ENCODE measurements around the gene ABLIM1.

ABLIM1 gene

GRCh38 chr10:114679552-114679951 is 21.5 kb upstream of the ABLIM1 start:
- no peak for DNase-seq

- no peak for DNase-seq
Observed at GRCh38 chr10:114678820-114679219, 20.7 kb upstream of the ABLIM1 start.

GRCh38 chr10:114678336-114678735 is 20.3 kb upstream of the ABLIM1 start:
- DNase-seq: no peak

GRCh38 chr10:114674346-114674745 is 16.3 kb upstream of the ABLIM1 start:
- DNase-seq: peak; percentile 71

- DNase-seq: no peak
Observed at GRCh38 chr10:114669648-114670047, 11.6 kb upstream of the ABLIM1 start.

GRCh38 chr10:114668375-114669080 is 10.5 kb upstream of the ABLIM1 start:
- DNase-seq: no peak

DNA sequence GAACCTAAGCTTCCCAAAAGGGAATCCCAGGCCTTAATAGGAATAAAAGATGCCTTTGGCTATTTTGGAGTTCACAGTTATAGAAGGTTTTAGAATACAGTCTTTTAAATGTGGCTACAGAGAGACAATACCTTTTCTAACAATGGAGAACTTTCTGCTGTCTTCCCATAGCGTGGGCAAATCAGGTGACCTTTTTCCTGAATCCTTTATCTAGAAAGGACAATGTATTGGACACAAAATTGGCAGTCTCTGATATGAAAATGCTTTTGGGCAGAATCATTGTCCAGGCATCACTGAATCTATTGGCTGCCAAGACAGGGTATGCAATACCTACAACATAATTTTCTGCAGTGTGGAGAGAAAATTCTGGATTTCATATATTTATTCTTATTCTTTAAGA is 7.8 kb upstream of the ABLIM1 start:
- DNase-seq: no peak

DNA sequence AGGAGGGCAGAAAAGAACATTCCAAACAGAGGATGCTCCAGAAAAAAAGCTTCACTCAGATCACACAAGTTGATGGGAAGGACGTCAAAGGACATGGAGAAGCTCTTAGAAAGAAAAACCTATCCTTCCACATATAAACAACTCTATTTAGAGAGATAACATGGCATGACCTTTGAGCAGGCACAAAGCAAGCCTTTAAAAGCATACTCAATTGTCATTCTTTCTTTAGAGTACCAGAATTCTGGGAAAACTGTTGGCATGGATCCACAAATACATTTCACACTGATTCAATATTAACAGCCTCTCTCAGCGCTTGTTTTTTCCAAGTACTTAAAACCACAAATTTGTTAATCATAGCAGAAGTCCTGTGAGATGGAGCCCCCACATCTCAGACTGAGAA is 7.3 kb upstream of the ABLIM1 start:
- DNase-seq: no peak

GRCh38 chr10:114664127-114664526 is 6.1 kb upstream of the ABLIM1 start:
- no peak for DNase-seq

DNA sequence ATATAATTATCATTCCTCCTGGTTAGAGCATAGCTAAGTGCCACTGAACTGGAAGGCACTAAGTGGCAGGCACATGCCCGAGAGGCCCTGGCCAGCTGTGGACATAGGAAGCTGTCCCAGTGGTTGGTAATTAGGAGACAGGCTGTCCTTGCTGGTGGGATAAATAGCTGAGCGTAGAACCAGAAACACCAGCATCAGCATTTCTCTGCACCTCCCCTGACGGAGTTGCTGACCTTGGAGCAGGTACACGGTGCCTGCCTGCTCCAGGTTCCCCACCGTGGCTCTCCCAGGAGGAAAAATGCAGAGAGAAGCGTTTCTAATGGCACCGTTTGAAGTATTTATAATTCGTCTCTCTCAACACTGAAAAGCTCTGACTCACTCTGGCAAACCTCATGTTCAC is 5.6 kb upstream of the ABLIM1 start:
- no peak for DNase-seq

DNA sequence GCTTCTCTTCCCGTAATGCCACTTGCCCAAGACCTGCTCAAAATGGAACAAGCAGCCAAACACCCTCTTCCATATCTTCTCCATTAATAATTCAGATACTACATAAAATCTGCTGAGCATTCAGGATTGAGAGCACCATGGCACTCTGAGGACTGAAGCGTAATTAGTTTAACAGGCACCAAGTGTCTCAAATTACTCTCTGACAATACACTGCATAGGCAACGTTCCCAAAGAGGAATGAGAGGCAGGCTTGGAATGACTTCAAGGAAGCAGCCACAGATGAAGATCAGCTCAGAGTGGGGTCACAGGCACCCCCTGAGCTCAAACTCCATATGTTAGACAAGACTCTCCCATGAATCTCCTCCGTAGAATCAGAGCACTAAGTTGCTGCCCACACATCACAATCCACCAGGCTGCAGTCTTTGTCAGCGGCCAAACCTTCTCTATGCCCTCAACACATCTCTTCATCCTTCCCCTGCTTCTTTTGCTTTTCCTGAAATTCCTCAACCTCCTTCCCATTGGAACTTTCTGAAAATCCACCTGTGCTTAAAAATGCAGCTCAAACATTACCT is 4.7 kb upstream of the ABLIM1 start:
- no peak for DNase-seq

DNA sequence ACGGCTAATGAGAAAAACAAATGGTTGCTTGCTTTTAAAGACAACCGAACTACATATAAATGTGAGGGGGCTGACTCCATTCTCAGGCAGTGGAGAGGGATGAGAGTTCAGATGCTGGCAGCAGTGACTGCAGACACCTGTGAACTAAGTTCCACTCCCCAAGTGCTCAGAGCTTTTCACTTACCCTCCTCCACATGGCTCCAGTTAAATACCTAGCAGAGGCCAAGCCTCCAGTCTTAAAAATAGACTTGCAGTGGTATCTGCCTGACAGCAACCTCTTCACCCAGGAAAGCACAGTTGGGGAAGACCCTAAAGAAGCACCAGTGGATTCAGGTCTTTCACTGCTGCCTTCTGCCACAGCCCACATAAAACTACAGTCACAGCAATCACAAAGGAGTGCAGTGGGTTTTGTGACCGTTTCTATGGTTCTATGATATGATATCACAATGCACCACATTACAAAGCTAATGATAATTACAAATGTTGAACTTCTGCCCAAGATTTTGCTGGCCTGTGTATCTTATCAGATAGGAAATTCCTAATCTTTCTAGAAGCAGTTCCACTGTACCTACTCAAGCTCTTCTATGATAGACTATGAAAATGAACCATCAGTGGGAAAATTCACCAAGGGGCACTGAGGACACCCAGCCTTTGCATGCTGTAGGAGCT is 3.3 kb upstream of the ABLIM1 start:
- DNase-seq: peak; percentile 67

DNA sequence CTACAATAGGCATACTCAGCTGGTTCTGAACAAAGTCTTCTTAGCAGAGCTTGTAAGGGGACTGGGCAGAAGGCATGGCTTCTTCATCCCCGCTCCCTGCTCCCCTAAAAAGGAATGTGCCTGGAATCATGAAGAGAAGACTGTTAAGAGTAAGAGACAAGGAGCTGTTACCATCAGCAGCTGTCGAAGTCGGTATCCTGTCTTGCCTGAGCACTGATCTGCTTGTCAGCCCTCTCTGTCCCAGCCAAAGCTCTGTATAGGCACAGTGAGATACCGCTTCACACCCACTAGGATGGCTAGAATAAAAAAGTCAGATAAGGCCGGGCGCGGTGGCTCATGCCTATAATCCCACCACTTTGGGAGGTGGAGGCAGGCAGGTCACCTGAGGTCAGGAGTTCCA is 2.4 kb downstream of the ABLIM1 start:
- DNase-seq: no peak

DNA sequence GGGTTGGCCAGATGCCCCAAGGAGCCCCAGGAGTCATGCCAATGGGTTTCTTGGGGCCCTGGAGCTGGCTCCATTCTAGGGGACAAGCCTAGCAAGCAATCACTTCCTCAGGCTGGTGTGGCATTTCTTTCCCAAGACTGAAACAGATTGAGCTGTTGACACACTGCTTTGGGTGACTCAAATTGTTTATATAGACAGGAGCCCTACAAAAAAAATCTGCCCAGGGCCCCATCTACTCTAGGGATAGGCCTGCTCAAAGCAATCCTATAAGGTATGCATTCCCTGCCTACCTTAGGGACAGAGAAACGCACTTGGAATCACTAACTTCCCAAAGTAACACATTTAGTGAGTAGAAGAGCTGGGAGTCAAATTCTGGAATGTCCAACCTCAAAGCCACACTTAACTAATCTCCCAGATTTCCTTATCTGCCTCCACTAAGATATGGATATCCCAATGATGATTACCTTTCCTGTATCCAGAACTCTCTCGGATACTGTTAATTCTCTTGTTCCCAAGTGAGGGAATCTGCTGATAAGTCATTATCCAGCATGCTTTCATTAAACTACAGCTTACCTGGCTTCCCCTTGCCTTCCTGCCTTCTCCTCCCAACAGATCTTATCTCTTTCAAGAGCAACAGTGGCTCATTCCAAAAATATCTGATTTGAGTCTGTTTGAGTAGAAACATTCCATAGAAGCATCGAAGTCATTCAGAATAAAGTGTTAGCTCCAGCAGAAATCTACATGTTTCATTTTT is 3.1 kb downstream of the ABLIM1 start:
- no peak for DNase-seq

- DNase-seq: no peak
Observed at GRCh38 chr10:114653926-114654325, 4.1 kb downstream of the ABLIM1 start.

DNA sequence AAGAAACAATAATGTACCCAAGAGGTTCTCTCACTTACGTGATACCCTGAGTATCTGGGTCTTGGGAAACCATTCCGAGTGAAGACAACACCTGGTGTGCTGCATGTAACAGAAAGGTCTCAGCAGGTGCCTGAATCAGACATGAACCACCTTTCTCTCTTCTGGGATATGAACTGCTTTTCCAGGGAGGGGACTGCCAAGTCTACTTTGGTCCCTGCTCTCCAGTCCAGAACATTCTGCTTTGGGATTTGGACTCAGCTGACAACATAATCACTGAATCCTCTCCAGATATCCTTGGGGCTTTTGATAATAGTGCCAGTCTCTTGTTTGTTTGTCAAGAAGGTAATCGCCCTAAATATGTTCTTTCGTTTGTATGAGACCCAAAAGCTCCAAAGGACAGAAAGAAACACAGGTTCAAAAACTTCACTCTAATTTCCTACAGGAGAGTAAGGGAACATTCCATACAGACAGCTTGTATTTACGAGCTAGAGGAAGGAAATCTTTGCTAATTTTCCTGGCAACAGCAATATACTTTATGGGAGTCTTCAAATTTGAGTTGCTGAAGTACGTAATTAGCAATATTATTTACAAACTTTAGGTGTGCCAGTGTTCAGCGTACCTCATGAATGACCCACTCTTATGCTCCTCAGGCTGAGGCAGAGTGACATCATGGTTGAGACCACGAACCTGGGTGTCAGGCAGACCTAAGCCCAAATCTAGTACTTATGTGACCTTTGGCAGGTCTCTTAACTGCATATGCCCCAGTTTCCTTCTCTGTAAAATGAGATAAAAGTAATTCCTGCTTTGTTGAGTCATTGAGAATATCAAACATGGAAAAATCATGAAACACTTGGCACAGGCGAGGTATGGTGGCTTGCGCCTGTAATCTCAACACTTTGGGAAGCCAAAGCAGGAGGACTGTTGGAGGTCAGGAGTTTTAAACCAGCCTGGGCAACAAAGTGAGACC is 5.4 kb downstream of the ABLIM1 start:
- no peak for DNase-seq

DNA sequence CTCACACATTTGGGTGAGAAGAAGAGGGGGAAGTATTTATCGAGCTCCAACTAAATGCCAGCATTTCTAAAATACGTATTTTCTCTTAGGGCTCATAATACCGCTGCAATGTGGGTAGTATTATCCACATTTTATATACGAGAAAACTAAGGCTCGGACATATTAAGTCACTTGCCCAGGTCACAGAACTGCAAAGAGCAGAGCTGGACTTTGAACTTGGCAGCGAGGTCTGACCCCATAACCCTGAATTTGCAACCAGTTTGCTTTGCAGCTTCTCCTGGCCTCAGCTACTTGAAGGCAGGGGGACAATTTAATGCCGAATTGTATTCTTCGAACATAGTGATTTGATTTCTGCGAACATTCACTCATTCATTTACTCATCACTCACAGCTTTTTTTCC is 7.2 kb downstream of the ABLIM1 start:
- DNase-seq: no peak

DNA sequence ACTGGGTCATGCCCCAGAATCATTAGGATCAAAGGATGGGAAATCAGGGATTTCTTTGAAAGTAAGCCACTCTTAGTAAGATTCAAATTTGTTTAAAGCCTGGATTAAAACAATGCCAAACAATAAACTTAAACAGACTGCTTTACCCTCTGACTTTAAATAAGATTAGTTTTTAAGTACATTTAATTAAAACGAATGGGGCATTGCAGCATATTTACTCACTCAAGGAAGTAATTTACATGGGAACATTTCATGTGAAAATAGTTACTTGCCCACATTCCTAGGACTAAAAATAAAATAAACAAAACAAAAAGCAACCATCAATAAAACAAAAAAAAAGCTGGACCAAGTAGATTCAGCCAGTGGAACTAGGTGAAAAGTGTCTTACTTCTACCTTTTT is 7.8 kb downstream of the ABLIM1 start:
- no peak for DNase-seq

DNA sequence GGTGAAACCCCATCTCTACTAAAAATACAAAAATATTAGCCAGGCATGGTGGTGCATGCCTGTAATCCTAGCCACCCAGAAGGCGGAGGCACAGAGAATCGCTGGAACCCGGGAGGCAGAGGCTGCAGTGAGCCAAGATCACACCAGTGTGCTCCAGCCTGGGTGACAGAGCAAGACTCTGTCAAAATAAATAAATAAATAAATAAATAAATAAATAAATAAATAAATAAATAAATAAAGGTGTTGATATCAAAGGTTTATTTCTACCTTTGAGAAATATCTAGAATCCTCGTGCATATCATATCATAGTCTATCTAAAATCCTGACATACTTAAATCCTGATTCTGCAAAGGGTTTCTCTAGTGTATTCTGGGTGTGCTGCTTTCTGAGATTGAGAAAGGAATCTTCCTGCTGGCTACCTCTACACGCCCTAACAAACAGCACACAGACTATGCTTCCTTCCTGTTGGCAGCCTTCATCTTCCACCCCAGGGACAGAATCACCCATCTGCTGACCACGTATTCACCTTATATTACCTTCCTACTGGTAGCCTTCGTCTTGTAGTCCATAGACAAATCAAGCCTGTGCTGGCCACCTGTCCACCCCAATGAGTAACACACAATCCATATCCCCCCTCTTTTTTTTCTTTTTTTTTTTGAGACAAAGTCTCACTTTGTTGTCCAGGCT is 8.7 kb downstream of the ABLIM1 start:
- DNase-seq: no peak

- DNase-seq: peak; percentile 74
Observed at GRCh38 chr10:114648368-114648767, 9.7 kb downstream of the ABLIM1 start.

DNA sequence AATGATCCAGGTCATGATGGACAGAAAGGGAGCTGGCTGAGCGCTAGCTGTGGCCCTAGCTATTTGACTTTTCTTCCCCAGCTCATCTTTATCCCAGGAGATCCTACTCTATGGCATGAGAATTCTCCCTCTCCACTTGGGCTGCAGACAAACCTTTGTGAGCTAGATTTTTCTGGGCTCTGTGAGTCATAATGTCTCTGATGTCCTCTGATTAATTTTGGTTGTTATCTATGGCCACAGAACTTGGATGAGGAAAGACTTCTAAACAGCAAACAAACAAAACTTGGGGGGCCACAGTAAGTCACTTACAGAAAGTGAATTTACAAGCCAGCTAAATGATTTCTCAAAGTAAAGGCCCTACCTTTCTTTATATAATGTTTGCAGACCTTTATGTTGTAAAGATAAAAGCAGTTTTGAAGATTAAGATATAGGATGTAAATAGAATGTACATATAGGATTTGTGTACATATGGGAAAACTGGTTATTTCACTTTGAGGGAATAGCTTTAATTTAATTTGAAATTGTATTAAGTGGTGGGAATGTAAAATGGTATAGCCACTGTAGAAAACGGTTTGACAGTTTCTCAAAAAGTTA is 10.4 kb downstream of the ABLIM1 start:
- DNase-seq: peak; percentile 55
